B cell (primary cell): ENCODE measurements around the gene ALDH3B1. TPM values are rescaled to one million over a fixed set of nuclear protein-coding genes. Genes with fewer than 3 reads are reported as not detected.

Experiments used
- ATAC-seq: fragments of 200-7000 bp; cut with Tn5 transposase; one replicate; pipeline ENCODE4 v1.10.0; 2021; ENCODE audit warnings: low read depth, mild to moderate bottlenecking, moderate number of reproducible peaks, moderate library complexity
- CTCF ChIA-PET: fragments of 350-600 bp; sonication (Branson Sonifier 250); formaldehyde crosslinking; loops from one replicate; lab custom pipeline; 2021; ENCODE audit warnings: antibody characterized with exemption, inconsistent platforms; lab: Charles Lee
- POLR2A ChIA-PET: fragments of 350-600 bp; sonication (Branson Sonifier 250); formaldehyde crosslinking; loops from one replicate; lab custom pipeline; 2021; ENCODE audit warnings: antibody characterized with exemption; lab: Charles Lee
- DNase-seq: peaks from one replicate; pipeline ENCODE4 v3.0.0; 2013
- H2AFZ ChIP-seq: 2 replicates; pipeline ENCODE4 v1.6.1; 2012; ENCODE audit warnings: mild to moderate bottlenecking, low read depth, low read length; ENCODE audit not compliant: insufficient read depth, poor library complexity, severe bottlenecking
- H3K27ac ChIP-seq, 2 donors: 1 replicate in 1 of 2; 2 replicates in 1 of 2; pipeline ENCODE4 v1.5.1; 2012 to 2013; ENCODE audit warnings: low read length in 2 of 2, mild to moderate bottlenecking in 2 of 2, moderate library complexity in 1 of 2
- H3K27me3 ChIP-seq, 4 experiments: fragments of 200-600 bp in 1 of 4; sonication (generic) in 1 of 4; replicated peaks in 1 of 4; 1 replicate in 2 of 4; 2 replicates in 2 of 4; pipeline versions ENCODE4 v1.6.1 to v1.7.0; 2013 to 2016; ENCODE audit warnings: low read length in 3 of 4, mild to moderate bottlenecking in 2 of 4, mixed read lengths in 1 of 4, moderate library complexity in 1 of 4; ENCODE audit not compliant: insufficient read depth in 4 of 4, control insufficient read depth in 3 of 4; ENCODE audit errors: control extremely low read depth in 1 of 4
- H3K36me3 ChIP-seq, 2 experiments: replicated peaks in 1 of 2; 1 replicate in 1 of 2; 2 replicates in 1 of 2; pipeline versions ENCODE4 v1.6.1 to v1.7.1; 2013; ENCODE audit warnings: low read length in 1 of 2; ENCODE audit not compliant: insufficient read depth in 2 of 2, control insufficient read depth in 1 of 2; ENCODE audit errors: control extremely low read depth in 1 of 2, extremely low read depth in 1 of 2
- H3K4me1 ChIP-seq, 2 donors: fragments of 200-600 bp in 1 of 2; sonication (generic) in 1 of 2; 1 replicate in 1 of 2; 2 replicates in 1 of 2; pipeline versions ENCODE4 v1.5.1 to v1.6.1; 2013 to 2017; ENCODE audit warnings: low read length in 2 of 2; ENCODE audit not compliant: control insufficient read depth in 2 of 2, insufficient read depth in 2 of 2
- H3K4me2 ChIP-seq: replicated peaks from 2 replicates; pipeline ENCODE3; 2012; ENCODE audit warnings: mild to moderate bottlenecking, low read depth, low read length; ENCODE audit not compliant: poor library complexity, severe bottlenecking
- H3K4me3 ChIP-seq, 5 experiments: fragments of 200-600 bp in 1 of 5; sonication (generic) in 1 of 5; 1 replicate in 3 of 5; 2 replicates in 2 of 5; pipeline versions ENCODE4 v1.5.1 to v1.7.0; 2011 to 2016; ENCODE audit warnings: low read length in 4 of 5, mild to moderate bottlenecking in 4 of 5, low read depth in 2 of 5, control low read depth in 1 of 5, moderate library complexity in 1 of 5; ENCODE audit not compliant: insufficient read depth in 1 of 5; ENCODE audit errors: control extremely low read depth in 1 of 5, extremely low read depth in 1 of 5
- H3K79me2 ChIP-seq: fragments of 200-600 bp; sonication (generic); one replicate; pipeline ENCODE4 v1.6.0; 2016; ENCODE audit warnings: low read length; ENCODE audit not compliant: control insufficient read depth, insufficient read depth
- H3K9ac ChIP-seq: fragments of 200-600 bp; sonication (generic); 2 replicates; pipeline ENCODE4 v1.6.1; 2017; ENCODE audit warnings: mild to moderate bottlenecking, low read length, moderate library complexity
- H3K9me3 ChIP-seq, 3 donors: one replicate each; pipeline versions ENCODE4 v1.6.1 to v1.7.1; 2013; ENCODE audit warnings: low read length in 2 of 3; ENCODE audit not compliant: control insufficient read depth in 2 of 3, insufficient read depth in 1 of 3; ENCODE audit errors: control extremely low read depth in 1 of 3
- H4K20me1 ChIP-seq: 2 replicates; pipeline ENCODE4 v1.6.0; 2012; ENCODE audit warnings: mild to moderate bottlenecking, low read length; ENCODE audit not compliant: insufficient read depth, control insufficient read depth, poor library complexity, severe bottlenecking
- H3K27ac Mint-ChIP-seq: one replicate; pipeline ENCODE4 v1.8.0; 2021; ENCODE audit warnings: mixed read lengths
- H3K27me3 Mint-ChIP-seq: one replicate; pipeline ENCODE4 v1.8.0; 2021; ENCODE audit warnings: mixed read lengths
- H3K4me1 Mint-ChIP-seq: one replicate; pipeline ENCODE4 v1.8.0; 2021; ENCODE audit warnings: mixed read lengths
- H3K4me3 Mint-ChIP-seq: one replicate; pipeline ENCODE4 v1.8.0; 2021; ENCODE audit warnings: mixed read lengths
- H3K9me3 Mint-ChIP-seq: one replicate; pipeline ENCODE4 v1.8.0; 2022; ENCODE audit warnings: mixed read lengths; ENCODE audit not compliant: insufficient read depth
- EZH2 ChIP-seq: IDR thresholded peaks from 2 replicates; pipeline ENCODE4 v1.6.1; 2012; ENCODE audit warnings: borderline replicate concordance, low read depth, mild to moderate bottlenecking, moderate library complexity, low read length; ENCODE audit not compliant: insufficient read depth, poor library complexity, severe bottlenecking
- whole genome bisulfite sequencing: methylation state at CpG from one replicate; pipeline ENCODE4 v1.1.5; 2013; ENCODE audit warnings: missing lambda C conversion rate; ENCODE audit not compliant: insufficient coverage; 5-methylcytosine and 5-hydroxymethylcytosine counted together
- intact Hi-C: fragments of 100-400 bp; cut with micrococcal nuclease; formaldehyde crosslinking; loops from one replicate; pipeline ENCODE4 v1.10.0; 2022
- polyA plus RNA-seq: library from polyadenylated mRNA; depleted of rRNA; stranded (reverse); fragments of >200 nt; gene quantifications from 2 replicates; pipeline ENCODE4 v1.2.3, GENCODE V29; 2012
- total RNA-seq, 2 donors: library from RNA; stranded (reverse); fragments of 120-200 nt in 1 of 2; gene quantifications; 1 replicate in 1 of 2; 2 replicates in 1 of 2; pipeline versions ENCODE4 v1.2.3 to v1.2.4, GENCODE V29; 2013 to 2022
- TF ChIP-seq, protein P1 (sequence below): fragments of 200-600 bp; IDR thresholded peaks from one replicate; pipeline ENCODE4 v1.8.0; 2022; ENCODE audit warnings: antibody characterized with exemption, mild to moderate bottlenecking

ALDH3B1 gene
- total and polyA plus RNA-seq, 2 donors (not counting 1 experiment from before 2014, with no cell fraction given), result 0.81 TPM

DNA sequence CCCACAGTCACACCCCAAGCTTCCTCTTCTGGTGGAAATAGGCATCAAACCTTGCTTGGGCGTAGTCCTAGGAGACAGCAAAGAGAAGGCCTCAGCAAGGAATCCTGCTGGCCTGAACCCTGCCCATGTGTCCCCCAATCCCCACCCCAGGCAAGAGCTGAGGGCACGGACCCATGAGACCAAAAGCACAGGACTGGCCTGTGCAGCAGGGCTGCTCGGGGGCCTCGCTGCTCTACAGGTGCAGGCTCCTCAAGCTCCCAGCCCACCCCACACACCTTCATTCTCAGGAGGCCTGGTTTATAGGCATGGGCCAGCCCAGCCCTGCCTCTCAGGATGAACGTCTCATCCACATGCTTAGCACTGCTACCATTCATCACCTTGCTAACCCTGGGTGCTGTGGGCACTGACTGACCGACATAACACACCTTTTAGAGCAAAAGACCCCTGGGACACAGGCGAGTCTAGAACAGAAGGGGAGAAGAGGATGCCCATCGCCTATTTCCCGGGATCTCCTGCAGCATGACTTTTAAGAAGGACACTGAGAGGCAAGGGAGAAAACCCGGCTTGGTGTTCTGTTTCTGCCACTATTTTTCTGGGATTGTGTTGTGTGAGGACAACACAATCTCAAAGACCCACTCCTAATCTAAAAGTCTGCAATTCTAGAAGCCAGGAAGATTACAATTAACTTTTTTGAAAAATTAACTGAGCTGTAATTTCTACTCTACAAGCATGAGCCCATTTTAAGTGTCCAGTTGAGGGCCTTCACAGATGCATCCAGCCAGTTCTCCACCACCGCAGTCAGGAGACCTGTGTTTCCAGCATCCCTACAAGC lies 44.1 kb downstream of the ALDH3B1 start:
- ChIA-PET POLR2A (interaction anchor here (0.6 kb wide), 1 partner anchor 30 kb away, joined by 3 read pairs; no protein-coding TSS in a partner anchor), CTCF (no interaction called here)
- peaks cover 0 to 32% of the 10 kb centered on the region in 2 experiments for H3K36me3 ChIP-seq
- no peaks in the 10 kb centered on the region for H3K79me2 ChIP-seq
- DNase-seq (no peak), ATAC-seq (no peak)
- no peaks in the 10 kb centered on the region for H3K4me1 Mint-ChIP-seq
- H3K9me3 Mint-ChIP-seq, result no peaks in the 10 kb centered on the region
- H3K4me3 ChIP-seq, result no peak overlapping the region
- H2AFZ ChIP-seq, result no peak overlapping the region
- no peaks in the 10 kb centered on the region for H3K27me3 ChIP-seq
- no peaks in the 10 kb centered on the region for H3K27me3 Mint-ChIP-seq
- intact Hi-C loops, result no loop called here
- H3K4me2 ChIP-seq, result no peak overlapping the region
- H3K9ac ChIP-seq, result no peak overlapping the region
- H3K4me1 ChIP-seq, result no peaks in the 10 kb centered on the region
- WGBS, result 91% methylated on average over 9 of the region's 11 CpGs
- no peak overlapping the region for H3K4me3 Mint-ChIP-seq
- H3K9me3 ChIP-seq, result no peaks in the 10 kb centered on the region
- no peak overlapping the region for H3K27ac ChIP-seq
- no peak overlapping the region for H3K27ac Mint-ChIP-seq
- H4K20me1 ChIP-seq, result no peaks in the 10 kb centered on the region
- no peak for TF ChIP-seq EZH2
- TF ChIP-seq, protein P1, sequence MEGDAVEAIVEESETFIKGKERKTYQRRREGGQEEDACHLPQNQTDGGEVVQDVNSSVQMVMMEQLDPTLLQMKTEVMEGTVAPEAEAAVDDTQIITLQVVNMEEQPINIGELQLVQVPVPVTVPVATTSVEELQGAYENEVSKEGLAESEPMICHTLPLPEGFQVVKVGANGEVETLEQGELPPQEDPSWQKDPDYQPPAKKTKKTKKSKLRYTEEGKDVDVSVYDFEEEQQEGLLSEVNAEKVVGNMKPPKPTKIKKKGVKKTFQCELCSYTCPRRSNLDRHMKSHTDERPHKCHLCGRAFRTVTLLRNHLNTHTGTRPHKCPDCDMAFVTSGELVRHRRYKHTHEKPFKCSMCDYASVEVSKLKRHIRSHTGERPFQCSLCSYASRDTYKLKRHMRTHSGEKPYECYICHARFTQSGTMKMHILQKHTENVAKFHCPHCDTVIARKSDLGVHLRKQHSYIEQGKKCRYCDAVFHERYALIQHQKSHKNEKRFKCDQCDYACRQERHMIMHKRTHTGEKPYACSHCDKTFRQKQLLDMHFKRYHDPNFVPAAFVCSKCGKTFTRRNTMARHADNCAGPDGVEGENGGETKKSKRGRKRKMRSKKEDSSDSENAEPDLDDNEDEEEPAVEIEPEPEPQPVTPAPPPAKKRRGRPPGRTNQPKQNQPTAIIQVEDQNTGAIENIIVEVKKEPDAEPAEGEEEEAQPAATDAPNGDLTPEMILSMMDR, result no peak
